CD4-positive, alpha-beta memory T cell (primary cell): ENCODE results near the gene LONRF2. TPM values are rescaled to one million over a fixed set of nuclear protein-coding genes. Genes with fewer than 3 reads are reported as not detected.
A peak's percentile ranks its signal among the peaks of the same experiment; 100 is the strongest.
"Not testable (repeated sequence)": the region's sequence is repeated elsewhere in the genome, so short reads cannot be mapped to it uniquely, and the experiment has no call there.

Experiments
- CTCF ChIA-PET: fragments of 350-600 bp; sonication (Branson Sonifier 250); formaldehyde crosslinking; loops from one replicate; lab custom pipeline; 2021; ENCODE audit warnings: inconsistent platforms; ENCODE audit not compliant: partially characterized antibody; lab: Charles Lee
- POLR2A ChIA-PET: fragments of 350-600 bp; sonication (Branson Sonifier 250); formaldehyde crosslinking; loops from one replicate; lab custom pipeline; 2021; ENCODE audit not compliant: partially characterized antibody; lab: Charles Lee
- DNase-seq, 5 donors: peaks; one replicate each; pipeline versions ENCODE4 v3.0.0 to v3.0.0-alpha.2; 2020 to 2022; ENCODE audit warnings: mixed read lengths in 1 of 5
- H3K27ac ChIP-seq: one replicate; pipeline ENCODE4 v1.7.0; 2013; ENCODE audit warnings: low read depth, low read length
- H3K27me3 ChIP-seq: 2 replicates; pipeline ENCODE4 v1.7.0; 2013; ENCODE audit warnings: mild to moderate bottlenecking, low read length, moderate library complexity; ENCODE audit not compliant: insufficient read depth
- H3K36me3 ChIP-seq: 2 replicates; pipeline ENCODE4 v1.7.0; 2013; ENCODE audit warnings: mild to moderate bottlenecking, low read length, moderate library complexity; ENCODE audit not compliant: insufficient read depth
- H3K4me1 ChIP-seq: 2 replicates; pipeline ENCODE4 v1.7.0; 2013; ENCODE audit warnings: mild to moderate bottlenecking, low read length, moderate library complexity; ENCODE audit not compliant: insufficient read depth
- H3K4me3 ChIP-seq, 2 donors: one replicate each; pipeline ENCODE4 v1.7.0; 2013; ENCODE audit warnings: low read length in 2 of 2, mild to moderate bottlenecking in 1 of 2
- H3K9me3 ChIP-seq, 2 donors: one replicate each; pipeline ENCODE4 v1.7.0; 2013; ENCODE audit warnings: low read length in 2 of 2, control low read depth in 1 of 2; ENCODE audit not compliant: control insufficient read depth in 1 of 2
- H3K27ac Mint-ChIP-seq, 7 donors: one replicate each; pipeline ENCODE4 v1.8.0; 2020 to 2021; ENCODE audit warnings: mixed read lengths in 7 of 7, mild to moderate bottlenecking in 6 of 7, inconsistent platforms in 3 of 7, moderate library complexity in 3 of 7
- H3K27me3 Mint-ChIP-seq, 2 donors: one replicate each; pipeline ENCODE4 v1.8.0; 2020 to 2021; ENCODE audit warnings: mixed read lengths in 2 of 2
- H3K36me3 Mint-ChIP-seq, 2 donors: one replicate each; pipeline ENCODE4 v1.8.0; 2020 to 2021; ENCODE audit warnings: mixed read lengths in 2 of 2, inconsistent platforms in 1 of 2, mild to moderate bottlenecking in 1 of 2
- H3K4me1 Mint-ChIP-seq, 4 donors: one replicate each; pipeline ENCODE4 v1.8.0; 2020 to 2021; ENCODE audit warnings: mixed read lengths in 4 of 4, mild to moderate bottlenecking in 1 of 4
- H3K4me3 Mint-ChIP-seq, 8 donors: one replicate each; pipeline ENCODE4 v1.8.0; 2020 to 2021; ENCODE audit warnings: mixed read lengths in 8 of 8, mild to moderate bottlenecking in 7 of 8, moderate library complexity in 6 of 8, inconsistent platforms in 3 of 8
- H3K9me3 Mint-ChIP-seq, 8 donors: one replicate each; pipeline ENCODE4 v1.8.0; 2020 to 2021; ENCODE audit warnings: mixed read lengths in 8 of 8, mild to moderate bottlenecking in 5 of 8, inconsistent platforms in 3 of 8, moderate library complexity in 1 of 8
- intact Hi-C: fragments of 100-400 bp; cut with micrococcal nuclease; formaldehyde crosslinking; loops from one replicate; pipeline ENCODE4 v1.15.1; 2023
- polyA plus RNA-seq, 2 donors: library from polyadenylated mRNA; unstranded; fragments of 300-500 nt; fragmentation: Illumina TruSeq; gene quantifications; one replicate each; pipeline ENCODE4 v1.2.3, GENCODE V29; 2021
- total RNA-seq, 2 experiments: library from RNA; stranded (reverse); gene quantifications; one replicate each; pipeline ENCODE4 v1.2.3, GENCODE V29; 2021

The LONRF2 gene
- under 1 TPM; 0.03 to 0.06 TPM for total RNA-seq
- polyA plus RNA-seq, result under 1 TPM in 1 of 2 donors, not detected in 1; 0.29 TPM

DNA sequence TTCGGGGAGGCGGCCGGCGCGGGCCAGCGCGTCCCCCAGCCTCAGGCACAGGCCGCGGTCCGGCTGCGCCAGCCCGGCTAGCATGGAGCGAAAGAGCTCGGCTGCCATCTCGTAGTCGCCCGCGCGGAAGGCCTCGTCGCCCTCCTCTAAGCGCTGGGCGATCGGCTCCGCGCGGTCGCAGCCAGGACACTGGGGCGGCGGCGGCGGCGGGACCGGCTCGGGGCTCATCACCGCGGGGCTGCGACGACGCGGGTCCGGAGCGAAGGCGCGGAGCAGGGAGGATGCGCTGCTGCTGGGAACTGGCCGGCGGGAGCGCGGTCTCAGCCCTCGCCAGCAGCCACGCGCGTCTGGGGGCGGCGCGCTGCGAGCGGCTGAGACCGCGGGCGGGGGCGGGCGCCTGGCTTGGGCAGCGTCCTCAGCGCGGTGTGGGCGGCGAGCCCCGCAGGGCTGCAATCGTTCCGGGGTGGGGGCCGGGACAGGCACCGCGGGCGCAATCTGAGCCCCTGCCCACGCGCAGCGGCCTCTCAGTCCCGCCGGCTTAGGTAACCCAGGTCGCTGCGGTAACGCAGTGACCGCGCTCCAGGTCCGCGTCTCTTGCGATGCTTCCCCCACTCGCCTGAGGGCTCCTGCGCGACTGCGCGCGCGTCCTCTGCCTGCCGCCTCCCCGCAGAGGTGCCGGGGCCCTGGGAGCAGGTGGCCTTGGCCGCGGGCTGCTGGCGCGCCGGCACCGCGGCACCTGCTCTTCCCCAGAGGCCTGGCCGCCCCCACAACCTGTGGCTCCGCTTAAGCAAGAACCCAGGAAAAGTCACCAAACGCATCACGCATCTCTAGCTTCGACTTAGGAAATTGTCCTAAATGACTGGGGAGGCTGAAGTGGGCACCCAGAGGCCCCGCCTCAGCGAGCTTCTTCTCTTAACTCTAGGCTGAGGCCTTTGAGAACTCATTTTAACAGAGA, at the start of gene LONRF2:
LONRF2 (minus strand) TSS at position 636 of the 955 bp plus-strand sequence; CDS start at position 228, 408 bp downstream.
- Mint-ChIP-seq H3K4me3 (peak within 1 kb of the TSS in 5 of 8 donors; percentile 39 to 77 (median 60)), H3K27me3 (peaks cover 28 to 31% of the 10 kb centered on the region in 2 donors), H3K9me3 (peaks cover 2 to 17% (median 15%) of the 10 kb centered on the region in 8 donors), H3K27ac (no peak within 1 kb of the TSS), H3K4me1 (peaks cover 0 to 11% (median 3%) of the 10 kb centered on the region in 4 donors), H3K36me3 (peaks cover 0 to 3% of the 10 kb centered on the region in 2 donors)
- H3K4me3 ChIP-seq, result no peak within 1 kb of the TSS
- no peaks in the 10 kb centered on the region for H3K4me1 ChIP-seq
- intact Hi-C loops, result no loop called here
- ChIA-PET POLR2A (no interaction called here), CTCF (no interaction called here)
- H3K27me3 ChIP-seq, result peaks cover 17% of the 10 kb centered on the region
- H3K9me3 ChIP-seq, result peaks cover 0 to 4% of the 10 kb centered on the region in 2 donors
- DNase-seq, result no peak
- H3K27ac ChIP-seq, result no peak within 1 kb of the TSS
- H3K36me3 ChIP-seq, result no peaks in the 10 kb centered on the region

DNA sequence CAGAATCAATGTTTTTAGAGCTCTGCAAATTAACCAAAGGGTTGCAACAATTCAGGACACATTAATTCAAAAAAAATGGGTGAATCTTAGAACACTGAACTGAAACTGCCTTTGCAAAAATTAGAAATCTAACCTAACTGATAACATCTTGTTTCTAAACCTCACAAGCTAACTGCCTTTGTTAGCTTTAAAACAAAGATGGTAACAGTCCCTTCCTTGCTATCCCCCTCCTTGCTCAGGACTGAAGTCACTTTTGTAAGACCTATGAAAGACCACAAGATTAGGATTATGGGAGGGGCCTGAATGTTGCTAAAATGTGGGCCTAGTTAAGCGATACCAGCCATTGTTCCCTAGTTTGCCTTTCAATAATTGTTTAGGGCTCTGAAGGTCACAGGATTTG, 44.9 kb upstream of the LONRF2 start:
- no peaks in the 10 kb centered on the region for H3K4me1 Mint-ChIP-seq
- CTCF ChIA-PET, result interaction anchor here (1.0 to 7.2 kb wide), 2 partner anchors 13 to 18 kb away, joined by 5 to 38 read pairs; no protein-coding TSS in a partner anchor
- intact Hi-C loops, result no loop called here
- H3K27ac ChIP-seq, result no peak overlapping the region
- H3K9me3 Mint-ChIP-seq, result peaks cover 2 to 52% (median 34%) of the 10 kb centered on the region in 8 donors
- H3K4me3 Mint-ChIP-seq, result no peak overlapping the region
- H3K4me3 ChIP-seq, result no peak overlapping the region
- H3K36me3 ChIP-seq, result no peaks in the 10 kb centered on the region
- no peaks in the 10 kb centered on the region for H3K4me1 ChIP-seq
- H3K27me3 Mint-ChIP-seq, result peaks cover 11 to 14% of the 10 kb centered on the region in 2 donors
- no peak for DNase-seq
- H3K27me3 ChIP-seq, result no peaks in the 10 kb centered on the region
- peaks cover 0 to 7% of the 10 kb centered on the region in 2 donors for H3K9me3 ChIP-seq
- H3K36me3 Mint-ChIP-seq, result peaks cover 0 to 2% of the 10 kb centered on the region in 2 donors
- POLR2A ChIA-PET, result no interaction called here
- H3K27ac Mint-ChIP-seq, result no peak overlapping the region

GRCh38 chr2:100365434-100365833, 43.1 kb upstream of the LONRF2 start:
- Mint-ChIP-seq H3K36me3 (no peaks in the 10 kb centered on the region), H3K27me3 (peaks cover 9% of the 10 kb centered on the region in 2 donors), H3K9me3 (peaks cover 0 to 47% (median 25%) of the 10 kb centered on the region in 8 donors), H3K27ac (no peak overlapping the region), H3K4me3 (no peak overlapping the region), H3K4me1 (no peaks in the 10 kb centered on the region)
- Histone ChIP-seq H3K4me3 (no peak overlapping the region), H3K4me1 (no peaks in the 10 kb centered on the region), H3K36me3 (no peaks in the 10 kb centered on the region), H3K27ac (no peak overlapping the region), H3K27me3 (no peaks in the 10 kb centered on the region), H3K9me3 (no peaks in the 10 kb centered on the region)
- ChIA-PET CTCF (no interaction called here), POLR2A (no interaction called here)
- DNase-seq, result no peak
- intact Hi-C loops, result no loop called here

- intact Hi-C loops, DNase-seq, H3K36me3 Mint-ChIP-seq, H3K27me3 ChIP-seq, H3K4me1 ChIP-seq, H3K4me3 Mint-ChIP-seq, H3K27ac ChIP-seq, H3K36me3 ChIP-seq, CTCF ChIA-PET, H3K27me3 Mint-ChIP-seq, H3K4me3 ChIP-seq, H3K9me3 ChIP-seq, POLR2A ChIA-PET, H3K27ac Mint-ChIP-seq, H3K4me1 Mint-ChIP-seq: not testable (repeated sequence)
- peaks cover 2 to 29% (median 17%) of the 10 kb centered on the region in 8 donors for H3K9me3 Mint-ChIP-seq
Measured at GRCh38 chr2:100362269-100362668, 40.0 kb upstream of the LONRF2 start.

- Mint-ChIP-seq H3K27me3 (peaks cover 10 to 13% of the 10 kb centered on the region in 2 donors), H3K9me3 (peaks cover 2 to 29% (median 17%) of the 10 kb centered on the region in 8 donors), H3K36me3 (no peaks in the 10 kb centered on the region), H3K4me3 (no peak overlapping the region), H3K27ac (no peak overlapping the region), H3K4me1 (no peaks in the 10 kb centered on the region)
- Histone ChIP-seq H3K4me1 (no peaks in the 10 kb centered on the region), H3K36me3 (no peaks in the 10 kb centered on the region), H3K4me3 (no peak overlapping the region), H3K9me3 (no peaks in the 10 kb centered on the region), H3K27ac (no peak overlapping the region), H3K27me3 (no peaks in the 10 kb centered on the region)
- ChIA-PET POLR2A (no interaction called here), CTCF (no interaction called here)
- DNase-seq, result no peak
- intact Hi-C loops, result no loop called here
Measured at GRCh38 chr2:100359576-100359975, 37.3 kb upstream of the LONRF2 start.

GRCh38 chr2:100358554-100358953, 36.3 kb upstream of the LONRF2 start:
- no peaks in the 10 kb centered on the region for H3K36me3 ChIP-seq
- H3K27me3 ChIP-seq, result no peaks in the 10 kb centered on the region
- peaks cover 2 to 27% (median 17%) of the 10 kb centered on the region in 8 donors for H3K9me3 Mint-ChIP-seq
- H3K27me3 Mint-ChIP-seq, result peaks cover 11 to 14% of the 10 kb centered on the region in 2 donors
- no peaks in the 10 kb centered on the region for H3K4me1 Mint-ChIP-seq
- no peaks in the 10 kb centered on the region for H3K36me3 Mint-ChIP-seq
- CTCF ChIA-PET, result no interaction called here
- DNase-seq, result no peak
- no peak overlapping the region for H3K4me3 ChIP-seq
- intact Hi-C loops, result no loop called here
- POLR2A ChIA-PET, result no interaction called here
- no peaks in the 10 kb centered on the region for H3K4me1 ChIP-seq
- H3K9me3 ChIP-seq, result no peaks in the 10 kb centered on the region
- no peak overlapping the region for H3K27ac ChIP-seq
- H3K4me3 Mint-ChIP-seq, result no peak overlapping the region
- no peak overlapping the region for H3K27ac Mint-ChIP-seq

GRCh38 chr2:100352521-100352920, 30.2 kb upstream of the LONRF2 start:
- H3K4me1 Mint-ChIP-seq, result no peaks in the 10 kb centered on the region
- no peaks in the 10 kb centered on the region for H3K27me3 ChIP-seq
- H3K9me3 Mint-ChIP-seq, result peaks cover 0 to 4% (median 0%) of the 10 kb centered on the region in 8 donors
- H3K27ac Mint-ChIP-seq, result no peak overlapping the region
- no peak overlapping the region for H3K4me3 ChIP-seq
- peaks cover 0 to 3% of the 10 kb centered on the region in 2 donors for H3K36me3 Mint-ChIP-seq
- H3K27me3 Mint-ChIP-seq, result peaks cover 21 to 32% of the 10 kb centered on the region in 2 donors
- H3K27ac ChIP-seq, result no peak overlapping the region
- POLR2A ChIA-PET, result no interaction called here
- DNase-seq, result no peak
- peak overlapping the region in 1 of 8 donors; percentile 5 for H3K4me3 Mint-ChIP-seq
- H3K4me1 ChIP-seq, result no peaks in the 10 kb centered on the region
- H3K36me3 ChIP-seq, result no peaks in the 10 kb centered on the region
- intact Hi-C loops, result no loop called here
- CTCF ChIA-PET, result no interaction called here
- H3K9me3 ChIP-seq, result no peaks in the 10 kb centered on the region
